ENCODE data around the gene FBXL14.

DNA sequence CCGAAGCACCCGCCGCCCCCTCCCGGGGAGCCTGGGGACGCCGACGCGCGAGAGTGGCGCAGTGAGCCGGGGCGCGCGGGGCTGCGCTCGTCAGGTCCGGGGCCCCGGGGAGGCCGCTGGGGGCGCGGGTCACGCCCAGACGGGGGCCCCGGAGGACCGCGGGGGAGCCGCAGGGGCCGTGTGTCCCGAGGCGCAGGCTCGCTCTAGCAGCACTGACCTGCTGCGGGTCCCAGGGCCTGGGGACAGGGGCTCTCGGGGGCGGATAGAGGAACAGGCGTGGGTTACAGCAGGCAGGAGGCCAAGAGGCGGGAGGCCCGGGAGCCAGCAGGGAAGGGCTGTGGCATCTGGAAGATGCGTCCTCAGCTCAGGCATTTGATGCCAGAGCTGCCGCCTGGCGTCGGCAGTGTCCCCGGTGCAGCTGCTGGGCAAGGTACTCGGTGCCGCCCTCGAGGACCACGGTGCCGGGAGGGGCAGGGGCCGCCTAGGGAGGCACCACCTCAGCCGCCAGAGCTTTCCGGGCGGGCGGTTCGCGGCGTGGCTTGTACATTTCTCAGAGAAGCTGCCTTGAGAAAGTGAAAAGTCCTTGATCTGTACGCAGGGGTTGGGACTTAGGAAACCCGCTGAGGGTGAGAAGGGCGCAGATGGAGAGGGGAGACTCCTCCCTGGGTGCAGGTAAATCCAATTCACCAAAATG lies 35.9 kb upstream of the FBXL14 start:
- TF ChIP-seq, protein P1, sequence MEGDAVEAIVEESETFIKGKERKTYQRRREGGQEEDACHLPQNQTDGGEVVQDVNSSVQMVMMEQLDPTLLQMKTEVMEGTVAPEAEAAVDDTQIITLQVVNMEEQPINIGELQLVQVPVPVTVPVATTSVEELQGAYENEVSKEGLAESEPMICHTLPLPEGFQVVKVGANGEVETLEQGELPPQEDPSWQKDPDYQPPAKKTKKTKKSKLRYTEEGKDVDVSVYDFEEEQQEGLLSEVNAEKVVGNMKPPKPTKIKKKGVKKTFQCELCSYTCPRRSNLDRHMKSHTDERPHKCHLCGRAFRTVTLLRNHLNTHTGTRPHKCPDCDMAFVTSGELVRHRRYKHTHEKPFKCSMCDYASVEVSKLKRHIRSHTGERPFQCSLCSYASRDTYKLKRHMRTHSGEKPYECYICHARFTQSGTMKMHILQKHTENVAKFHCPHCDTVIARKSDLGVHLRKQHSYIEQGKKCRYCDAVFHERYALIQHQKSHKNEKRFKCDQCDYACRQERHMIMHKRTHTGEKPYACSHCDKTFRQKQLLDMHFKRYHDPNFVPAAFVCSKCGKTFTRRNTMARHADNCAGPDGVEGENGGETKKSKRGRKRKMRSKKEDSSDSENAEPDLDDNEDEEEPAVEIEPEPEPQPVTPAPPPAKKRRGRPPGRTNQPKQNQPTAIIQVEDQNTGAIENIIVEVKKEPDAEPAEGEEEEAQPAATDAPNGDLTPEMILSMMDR (IDR thresholded peaks at IDR 0.05; ENCODE audit: poor library complexity) = no peak
- peak; percentile 28 for TF ChIP-seq EZH2 (IDR thresholded peaks at IDR 0.05; ENCODE audit: borderline replicate concordance)
- TF ChIP-seq EZH2phosphoT487 (IDR thresholded peaks at IDR 0.05; ENCODE audit: low read depth, severe bottlenecking, unreplicated experiment) = no peak

All from hepatocyte (in vitro differentiated cells).